BJ (cell line): Measurements from ENCODE around the gene DMD. TPM values are rescaled to one million over a fixed set of nuclear protein-coding genes. Genes with fewer than 3 reads are reported as not detected.

Source experiments
- CTCF ChIA-PET: fragments of 350-600 bp; formaldehyde crosslinking; extraction: SDS; loops from one replicate; lab custom pipeline; 2021; ENCODE audit warnings: antibody characterized with exemption, inconsistent platforms; lab: Yijun Ruan, JAX
- POLR2A ChIA-PET: fragments of 300-600 bp; sonication (Branson Sonifier 250); formaldehyde crosslinking; extraction: SDS; loops from one replicate; lab custom pipeline; 2021; ENCODE audit warnings: antibody characterized with exemption; lab: Charles Lee
- DNase-seq: peaks from one replicate; pipeline ENCODE4 v3.0.0-alpha.2; 2011; ENCODE audit warnings: low read depth
- H3K27me3 ChIP-seq: 2 replicates; pipeline ENCODE4 v1.6.0; 2011; ENCODE audit warnings: low read length; ENCODE audit not compliant: control insufficient read depth, insufficient read depth
- H3K36me3 ChIP-seq: 2 replicates; pipeline ENCODE4 v1.5.1; 2011; ENCODE audit warnings: low read length; ENCODE audit not compliant: control insufficient read depth, insufficient read depth
- H3K4me3 ChIP-seq: 2 replicates; pipeline ENCODE4 v1.5.1; 2011; ENCODE audit warnings: low read depth, mild to moderate bottlenecking, control low read depth, low read length
- polyA plus RNA-seq: library from polyadenylated mRNA; depleted of rRNA; stranded (reverse); fragments of >200 nt; gene quantifications from 2 replicates; pipeline ENCODE4 v1.2.3, GENCODE V29; 2011
- TF ChIP-seq, protein P1 (sequence below): IDR thresholded peaks from 2 replicates; pipeline ENCODE4 v1.5.1; 2011; ENCODE audit warnings: low read depth, mild to moderate bottlenecking, control low read depth, inconsistent platforms, low read length, moderate library complexity; ENCODE audit not compliant: insufficient read depth

Gene DMD
- polyA plus RNA-seq, 1 experiment: 12.5 TPM

DNA sequence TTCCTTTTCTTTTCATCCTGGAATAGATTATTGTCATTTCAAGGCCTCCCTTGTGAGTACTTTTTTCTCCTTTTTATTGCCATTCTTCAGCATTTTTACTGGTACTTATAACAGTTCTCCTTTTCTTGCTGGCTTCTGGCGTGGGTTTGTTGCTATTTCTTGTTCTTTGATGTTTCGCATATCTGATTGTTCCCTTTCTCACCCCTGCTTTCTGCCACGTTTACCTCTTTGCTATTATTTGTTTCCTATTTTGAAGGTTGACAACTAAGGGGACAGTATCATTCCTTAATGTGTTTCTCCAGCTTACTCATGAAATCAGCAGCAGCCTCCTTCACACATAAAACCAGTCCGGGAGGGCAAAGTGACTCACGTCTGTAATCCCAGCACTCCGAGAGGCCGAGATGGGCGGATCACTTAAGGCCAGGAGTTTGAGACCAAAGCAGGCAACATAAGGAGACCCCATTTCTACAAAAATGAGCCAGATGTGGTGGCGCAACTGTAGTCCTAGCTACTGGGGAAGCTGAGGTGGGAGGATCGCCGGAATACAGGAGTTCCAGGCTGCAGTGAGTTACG lies 72.6 kb downstream of the DMD start:
- CTCF ChIA-PET: no interaction called here
- POLR2A ChIA-PET: no interaction called here
- H3K27me3 ChIP-seq: no peaks in the 10 kb centered on the region
- H3K36me3 ChIP-seq: no peaks in the 10 kb centered on the region
- no peak for DNase-seq
- TF ChIP-seq, protein P1, sequence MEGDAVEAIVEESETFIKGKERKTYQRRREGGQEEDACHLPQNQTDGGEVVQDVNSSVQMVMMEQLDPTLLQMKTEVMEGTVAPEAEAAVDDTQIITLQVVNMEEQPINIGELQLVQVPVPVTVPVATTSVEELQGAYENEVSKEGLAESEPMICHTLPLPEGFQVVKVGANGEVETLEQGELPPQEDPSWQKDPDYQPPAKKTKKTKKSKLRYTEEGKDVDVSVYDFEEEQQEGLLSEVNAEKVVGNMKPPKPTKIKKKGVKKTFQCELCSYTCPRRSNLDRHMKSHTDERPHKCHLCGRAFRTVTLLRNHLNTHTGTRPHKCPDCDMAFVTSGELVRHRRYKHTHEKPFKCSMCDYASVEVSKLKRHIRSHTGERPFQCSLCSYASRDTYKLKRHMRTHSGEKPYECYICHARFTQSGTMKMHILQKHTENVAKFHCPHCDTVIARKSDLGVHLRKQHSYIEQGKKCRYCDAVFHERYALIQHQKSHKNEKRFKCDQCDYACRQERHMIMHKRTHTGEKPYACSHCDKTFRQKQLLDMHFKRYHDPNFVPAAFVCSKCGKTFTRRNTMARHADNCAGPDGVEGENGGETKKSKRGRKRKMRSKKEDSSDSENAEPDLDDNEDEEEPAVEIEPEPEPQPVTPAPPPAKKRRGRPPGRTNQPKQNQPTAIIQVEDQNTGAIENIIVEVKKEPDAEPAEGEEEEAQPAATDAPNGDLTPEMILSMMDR: no peak
- H3K4me3 ChIP-seq: no peak overlapping the region

DNA sequence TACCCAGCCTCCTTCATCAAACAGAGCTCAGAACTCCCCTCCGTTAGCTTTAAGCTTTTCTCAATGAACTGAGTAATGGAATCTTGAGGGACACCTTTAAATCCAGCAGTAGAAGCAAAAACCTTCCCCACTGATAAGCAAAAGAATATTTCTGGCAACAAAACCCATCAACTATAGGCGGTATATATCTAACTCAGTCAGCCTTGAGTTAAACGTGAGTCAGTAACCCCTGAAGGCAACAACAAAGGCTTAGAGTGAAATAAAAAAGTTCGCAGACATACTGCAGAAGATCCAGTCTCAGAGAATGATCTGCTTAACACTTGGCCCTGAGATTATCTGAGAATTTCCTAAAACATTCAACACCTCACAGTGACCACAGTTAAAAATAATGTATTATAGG lies 77.2 kb downstream of the DMD start:
- no peak for DNase-seq
- ChIA-PET POLR2A (no interaction called here), CTCF (no interaction called here)
- TF ChIP-seq, protein P1: no peak
- Histone ChIP-seq H3K36me3 (no peaks in the 10 kb centered on the region), H3K27me3 (no peaks in the 10 kb centered on the region), H3K4me3 (no peak overlapping the region)

GRCh38 chrX:33133320-33133719 lies 78.0 kb downstream of the DMD start:
- H3K27me3 ChIP-seq: no peaks in the 10 kb centered on the region
- no peaks in the 10 kb centered on the region for H3K36me3 ChIP-seq
- ChIA-PET POLR2A (no interaction called here), CTCF (no interaction called here)
- no peak for DNase-seq
- no peak overlapping the region for H3K4me3 ChIP-seq
- TF ChIP-seq, protein P1: no peak

GRCh38 chrX:33132569-33132968 lies 78.8 kb downstream of the DMD start:
- Histone ChIP-seq H3K36me3 (no peaks in the 10 kb centered on the region), H3K27me3 (no peaks in the 10 kb centered on the region), H3K4me3 (no peak overlapping the region)
- CTCF ChIA-PET: no interaction called here
- TF ChIP-seq, protein P1: no peak
- POLR2A ChIA-PET: no interaction called here
- no peak for DNase-seq

- DNase-seq: no peak
- ChIA-PET CTCF (no interaction called here), POLR2A (no interaction called here)
Measured at GRCh38 chrX:33129607-33130006, 81.7 kb downstream of the DMD start.

More at GRCh38 chrX:33129607-33130006, 81.7 kb downstream of the DMD start:
- Histone ChIP-seq H3K36me3 (no peaks in the 10 kb centered on the region), H3K27me3 (no peaks in the 10 kb centered on the region), H3K4me3 (no peak overlapping the region)
- TF ChIP-seq, protein P1: no peak
